ENCODE results near the gene SHPK.

DNA sequence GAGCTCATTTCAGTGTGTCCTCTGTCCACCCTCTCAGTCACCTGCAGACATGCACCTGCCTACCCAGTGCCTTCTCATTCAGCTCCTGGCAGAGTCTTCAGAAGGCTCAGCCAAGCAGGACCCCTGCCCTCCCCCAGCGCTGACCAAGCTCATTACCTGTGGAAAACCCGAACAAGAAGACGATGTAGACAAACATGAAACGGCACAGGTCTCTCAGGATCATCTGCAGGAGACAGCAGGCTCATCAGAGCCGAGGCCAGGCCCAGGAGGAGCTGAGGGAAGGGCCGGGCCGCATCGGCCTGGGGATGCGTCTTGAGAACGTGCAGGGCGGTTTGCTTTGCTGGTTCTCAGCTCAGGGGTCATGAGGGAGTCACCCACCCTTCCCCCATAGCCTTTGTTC lies 59.1 kb downstream of the SHPK start:
- TF ChIP-seq CTCF (IDR thresholded peaks at IDR 0.05 in 2 of 3, conservative IDR thresholded peaks at IDR 0.05 in 1 of 3; ENCODE audit: borderline replicate concordance in 1 of 3, insufficient read depth in 1 of 3, low read depth in 2 of 3, low read length in 2 of 3) = no peak
- TF ChIP-seq EZH2 (IDR thresholded peaks at IDR 0.05) = no peak
- no peak for TF ChIP-seq POLR2AphosphoS5 (IDR thresholded peaks at IDR 0.05; ENCODE audit: low read depth, low read length)
- no peak for TF ChIP-seq JUND (IDR thresholded peaks at IDR 0.05)
- TF ChIP-seq POLR2A (IDR thresholded peaks at IDR 0.05; ENCODE audit: borderline replicate concordance, extremely low read depth, insufficient read depth, insufficient read length) = no peak
- no peak for TF ChIP-seq EZH2phosphoT487 (IDR thresholded peaks at IDR 0.05; ENCODE audit: borderline replicate concordance)
- no peak for TF ChIP-seq YY1 (IDR thresholded peaks at IDR 0.05; ENCODE audit: extremely low read depth, insufficient replicate concordance, low read depth, low read length)
- TF ChIP-seq CEBPB (IDR thresholded peaks at IDR 0.05; ENCODE audit: low read depth) = no peak
- no peak for TF ChIP-seq SRF (IDR thresholded peaks at IDR 0.05; ENCODE audit: low read depth)

All from HCT116 (cell line).